Heart left ventricle (tissue), 16 donors: ENCODE measurements around the gene FBXL7. TPM values are rescaled to one million over a fixed set of nuclear protein-coding genes. Genes with fewer than 3 reads are reported as not detected.

Source experiments
- ATAC-seq, 4 donors: fragments of 200-7000 bp; cut with Tn5 transposase; one replicate each; pipeline ENCODE4 v1.9.1; 2020 to 2022; ENCODE audit warnings: moderate library complexity in 4 of 4, mild to moderate bottlenecking in 3 of 4, moderate number of reproducible peaks in 1 of 4
- DNase-seq, 5 donors: peaks; one replicate each; pipeline ENCODE4 v3.0.0-alpha.2; 2020
- H3K27ac ChIP-seq, 12 donors: fragments of 200-600 bp; sonication (generic) in 4 of 12; one replicate each; pipeline versions ENCODE4 v1.5.0 to v1.8.0; 2016 to 2022; ENCODE audit warnings: mild to moderate bottlenecking in 2 of 12
- H3K27me3 ChIP-seq, 9 donors: fragments of 200-600 bp; sonication (generic) in 2 of 9; one replicate each; pipeline versions ENCODE4 v1.5.1 to v1.8.0; 2016 to 2022; ENCODE audit warnings: mild to moderate bottlenecking in 3 of 9
- H3K36me3 ChIP-seq, 9 donors: fragments of 200-600 bp; sonication (generic) in 2 of 9; one replicate each; pipeline versions ENCODE4 v1.5.0 to v1.8.0; 2018 to 2022; ENCODE audit warnings: mild to moderate bottlenecking in 2 of 9
- H3K4me1 ChIP-seq, 12 donors: fragments of 200-600 bp; sonication (generic) in 4 of 12; one replicate each; pipeline versions ENCODE4 v1.5.0 to v1.8.0; 2016 to 2022; ENCODE audit warnings: mild to moderate bottlenecking in 3 of 12
- H3K4me3 ChIP-seq, 12 donors: fragments of 200-600 bp; sonication (generic) in 4 of 12; one replicate each; pipeline versions ENCODE4 v1.5.0 to v1.8.0; 2017 to 2022; ENCODE audit warnings: mild to moderate bottlenecking in 9 of 12, moderate library complexity in 4 of 12
- H3K9me3 ChIP-seq, 12 donors: fragments of 200-600 bp; sonication (generic) in 4 of 12; one replicate each; pipeline versions ENCODE4 v1.5.0 to v1.8.0; 2016 to 2022; ENCODE audit warnings: mild to moderate bottlenecking in 1 of 12
- CTCF ChIP-seq, 12 donors: fragments of 200-600 bp; sonication (generic) in 4 of 12; IDR thresholded peaks; one replicate each; pipeline versions ENCODE4 v1.5.0 to v1.8.0; 2018 to 2022; ENCODE audit warnings: antibody characterized with exemption in 12 of 12, mild to moderate bottlenecking in 5 of 12
- POLR2A ChIP-seq, 2 donors: fragments of 450-650 bp; IDR thresholded peaks; one replicate each; pipeline ENCODE4 v1.6.1; 2017; ENCODE audit warnings: antibody characterized with exemption in 2 of 2, mild to moderate bottlenecking in 2 of 2, moderate library complexity in 2 of 2
- WGBS, 4 donors: extraction: QIAGEN DNeasy Blood & Tissue Kit in 2 of 4; methylation state at CpG; one replicate each; pipeline versions ENCODE4 v1.1.5 to v1.1.7; 2013 to 2018; 5-methylcytosine and 5-hydroxymethylcytosine counted together
- intact Hi-C, 10 donors: fragments of 100-400 bp; cut with DNase I; formaldehyde crosslinking; loops; one replicate each; pipeline versions ENCODE4 v1.11.1 to v1.14.2; 2022
- polyA plus RNA-seq, 2 donors: library from polyadenylated mRNA; stranded (reverse); fragments of 200-250 nt; gene quantifications; one replicate each; pipeline ENCODE4 v1.2.3, GENCODE V29; 2013
- total RNA-seq, 9 donors: library from RNA; depleted of rRNA in 2 of 9; stranded (reverse); fragments of >200 nt in 2 of 9; fragmentation: NEBNext Ultra II Directional in 3 of 9; extraction: Animal tissue kit (Norgen Biotek cat#: 25700) in 3 of 9; gene quantifications; one replicate each; pipeline versions ENCODE4 v1.1.0 to v1.2.4, GENCODE V29; 2016 to 2023
- donor health status: ischemic (EF 13 %, LVEDD 7.1; RV severe dilation, severe dysfunction).
- donor health status: healthy with polysubstance abuse.
- donor health status: DM: no; HTN: yes; CAD: no.
- donor health status: DM: no; HTN: no; CAD: no.
- donor health status: ischemic (EF 25% LVEDD 6.9; RV normal size, moderate dysfunction).
- donor health status: ischemic (EF 25% LVEDD 5.7; RV mildly dilated, moderate dysfunction).
- donor health status: healthy.
- donor health status: DM: yes; HTN: yes; CAD: no.
- donor health status: ischemic (EF 35%, LVEDD 5.7; RV mildly dilated, moderate dysfunction).
- donor health status: nonischemic (EF 11% LVEDD 7.7; RV severe dilation, severe dysfunction).
- donor health status: DM: yes; HTN: yes; CAD: no.
- donor health status: PGD.
- donor health status: ischemic (EF 29% LVEDD 5.4; RV normal size, mild dysfunction).
- donor health status: nonischemic (EF 23%, LVEDD 6.1; RV moderate dilation, normal function).

Gene FBXL7
- total and polyA plus RNA-seq, 11 donors: 8.7 to 27.6 (median 24.3) TPM

- DNase-seq (no peak), ATAC-seq (peak in 2 of 4 donors; percentile 27 to 65)
- Histone ChIP-seq H3K27ac (no peak overlapping the region), H3K27me3 (no peaks in the 10 kb centered on the region), H3K9me3 (no peaks in the 10 kb centered on the region), H3K4me1 (peaks cover 0 to 13% (median 6%) of the 10 kb centered on the region in 12 donors), H3K4me3 (no peak overlapping the region), H3K36me3 (peaks cover 0 to 5% (median 0%) of the 10 kb centered on the region in 9 donors)
- WGBS, 4 donors: 85 to 92% (median 89%) methylated on average over 5 of the region's 5 CpGs
- intact Hi-C loops: no loop called here
- no peak for TF ChIP-seq CTCF (IDR thresholded peaks at IDR 0.05)
- TF ChIP-seq POLR2A (IDR thresholded peaks at IDR 0.05): no peak
Measured at GRCh38 chr5:15555176-15555575, 55.2 kb downstream of the FBXL7 start.

- no peaks in the 10 kb centered on the region for H3K27me3 ChIP-seq
- peaks cover 0 to 17% (median 7%) of the 10 kb centered on the region in 12 donors for H3K4me1 ChIP-seq
- no peak overlapping the region for H3K27ac ChIP-seq
- ATAC-seq (no peak), DNase-seq (no peak)
- TF ChIP-seq POLR2A (IDR thresholded peaks at IDR 0.05) (no peak), CTCF (IDR thresholded peaks at IDR 0.05) (no peak)
- WGBS, 4 donors: 85 to 88% (median 86%) methylated on average over 2 of the region's 2 CpGs
- intact Hi-C loops: no loop called here
- H3K4me3 ChIP-seq: no peak overlapping the region
- H3K9me3 ChIP-seq: peaks cover 0 to 11% (median 4%) of the 10 kb centered on the region in 12 donors
- H3K36me3 ChIP-seq: peaks cover 0 to 5% (median 0%) of the 10 kb centered on the region in 9 donors
Measured at GRCh38 chr5:15558240-15558639, 58.3 kb downstream of the FBXL7 start.

DNA sequence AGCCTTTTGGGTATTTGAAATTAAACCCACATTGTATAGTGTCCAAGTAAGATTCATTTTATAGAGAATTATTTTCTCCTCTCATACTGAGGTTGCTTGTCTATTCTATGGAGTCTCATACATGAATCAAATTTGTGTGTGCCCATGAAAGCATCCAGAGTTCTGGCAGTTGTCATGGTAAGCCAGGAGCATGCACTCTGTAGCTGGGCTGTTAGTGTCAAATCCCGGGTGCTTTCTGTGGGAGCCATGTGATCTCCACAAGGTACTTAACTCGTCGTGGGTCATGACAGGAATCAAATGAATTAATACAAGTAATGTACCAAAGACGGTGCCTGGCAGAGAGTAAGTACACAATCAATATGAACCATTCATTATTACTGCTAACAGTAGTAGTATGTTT, 58.7 kb downstream of the FBXL7 start:
- peaks cover 0 to 11% (median 4%) of the 10 kb centered on the region in 12 donors for H3K9me3 ChIP-seq
- H3K4me3 ChIP-seq: no peak overlapping the region
- no peak overlapping the region for H3K27ac ChIP-seq
- WGBS, 4 donors: 49 to 64% (median 58%) methylated on average over 4 of the region's 4 CpGs
- no peak for DNase-seq
- intact Hi-C loops: no loop called here
- TF ChIP-seq POLR2A (IDR thresholded peaks at IDR 0.05) (no peak), CTCF (IDR thresholded peaks at IDR 0.05) (no peak)
- peaks cover 0 to 21% (median 10%) of the 10 kb centered on the region in 12 donors for H3K4me1 ChIP-seq
- no peak for ATAC-seq
- H3K27me3 ChIP-seq: no peaks in the 10 kb centered on the region
- peaks cover 0 to 5% (median 0%) of the 10 kb centered on the region in 9 donors for H3K36me3 ChIP-seq

- Histone ChIP-seq H3K27ac (no peak overlapping the region), H3K36me3 (peaks cover 0 to 5% (median 0%) of the 10 kb centered on the region in 9 donors), H3K9me3 (peaks cover 0 to 11% (median 4%) of the 10 kb centered on the region in 12 donors), H3K27me3 (no peaks in the 10 kb centered on the region), H3K4me3 (no peak overlapping the region), H3K4me1 (peaks cover 0 to 32% (median 10%) of the 10 kb centered on the region in 12 donors)
- intact Hi-C loops: no loop called here
- DNase-seq (no peak), ATAC-seq (no peak)
- WGBS, 4 donors: 84 to 96% (median 90%) methylated on average over 3 of the region's 3 CpGs
- TF ChIP-seq CTCF (IDR thresholded peaks at IDR 0.05) (no peak), POLR2A (IDR thresholded peaks at IDR 0.05) (no peak)
Measured at GRCh38 chr5:15560421-15560820, 60.4 kb downstream of the FBXL7 start.
